Smooth muscle cell of the brain vasculature (primary cell): ENCODE measurements around the gene CFAP161.
"Not testable (repeated sequence)": the region's sequence is repeated elsewhere in the genome, so short reads cannot be mapped to it uniquely, and the experiment has no call there.

Experiments used
- DNase-seq: peaks from one replicate; pipeline ENCODE4 v3.0.0-alpha.2; 2012; ENCODE audit warnings: low read depth, low spot score

The CFAP161 gene

GRCh38 chr15:81107889-81108288, 26.2 kb upstream of the CFAP161 start:
- no peak for DNase-seq

DNA sequence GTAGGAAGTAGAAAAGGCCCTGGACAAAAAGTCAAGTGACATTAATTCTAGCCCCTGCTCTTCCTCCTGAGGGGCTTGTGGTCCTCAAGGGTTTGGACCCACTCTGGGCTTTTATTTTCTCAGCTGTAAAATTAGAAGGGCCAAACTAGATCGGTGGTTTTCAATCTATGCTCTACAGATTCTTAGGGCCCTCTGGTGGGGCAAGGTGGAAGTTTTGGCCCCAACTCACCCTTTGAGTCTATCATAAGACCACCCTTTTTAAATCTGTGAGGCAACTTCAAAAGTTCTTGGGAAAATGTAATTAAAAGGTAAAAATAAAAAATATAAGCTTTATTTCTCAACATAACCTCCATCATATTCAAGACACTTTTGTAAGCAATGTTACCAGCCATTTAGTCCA, 25.6 kb upstream of the CFAP161 start:
- DNase-seq: no peak

DNA sequence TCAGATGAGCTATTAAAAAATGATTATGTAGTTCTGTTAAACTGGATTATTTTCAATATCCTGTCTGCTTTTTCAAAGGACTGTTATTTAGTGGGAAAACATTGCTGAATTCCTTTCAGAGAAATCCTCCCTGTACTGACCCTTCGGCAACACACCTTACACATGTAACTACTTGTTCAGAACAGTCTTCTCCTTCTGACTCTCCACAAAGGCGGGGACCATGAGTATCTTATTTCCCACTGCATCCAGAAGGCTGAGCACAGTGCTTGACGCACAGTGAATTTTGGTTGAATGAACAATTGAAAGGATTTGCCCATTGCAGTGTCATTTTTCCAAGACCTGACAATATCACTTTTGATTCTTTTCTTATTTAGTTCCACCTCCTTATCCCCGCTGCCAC, 23.1 kb upstream of the CFAP161 start:
- no peak for DNase-seq

- DNase-seq: no peak
These were observed 22.3 kb upstream of the CFAP161 start for GRCh38 chr15:81111510-81112470.

DNA sequence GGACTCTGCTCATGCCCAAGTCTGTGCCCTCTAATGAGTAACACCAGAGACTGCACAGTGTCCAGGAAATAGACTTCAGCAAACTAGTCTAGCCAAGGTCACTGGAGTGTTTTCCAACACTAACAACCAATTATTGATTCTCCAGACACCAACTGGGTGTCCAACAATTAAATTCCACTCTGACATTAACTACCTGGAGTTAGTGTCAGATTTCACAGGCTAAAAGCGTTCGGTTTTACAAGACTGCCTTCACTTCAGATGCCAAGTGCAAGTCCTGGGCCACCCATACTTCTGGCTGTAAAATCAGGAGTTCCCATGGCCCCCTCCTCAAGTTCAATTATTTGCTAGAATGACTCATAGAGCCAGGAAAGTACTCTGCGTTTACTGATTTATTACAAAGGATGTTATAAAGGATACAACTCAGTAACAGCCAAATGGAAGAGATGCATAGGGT, 20.8 kb upstream of the CFAP161 start:
- no peak for DNase-seq

DNA sequence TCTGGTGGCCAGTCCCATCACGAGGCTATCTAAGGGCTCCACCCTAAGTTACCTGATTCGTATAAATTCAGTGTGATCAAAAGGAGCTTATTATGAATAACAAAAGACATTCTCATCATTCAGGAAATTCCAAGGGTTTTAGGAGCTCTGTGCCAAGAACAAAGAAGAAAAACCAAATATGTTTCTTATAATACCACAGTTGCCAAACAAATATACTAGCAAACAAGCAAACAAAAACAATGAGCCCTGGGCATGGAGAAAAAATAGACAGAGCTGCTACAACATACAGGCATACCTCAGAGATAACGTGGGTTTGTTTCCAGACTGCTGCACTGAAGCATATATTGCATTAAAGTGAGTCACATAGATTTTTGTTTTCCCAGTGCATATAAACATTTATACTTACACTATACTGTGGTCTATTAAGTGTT, 20.2 kb upstream of the CFAP161 start:
- no peak for DNase-seq

- no peak for DNase-seq
These were observed 18.8 kb upstream of the CFAP161 start for GRCh38 chr15:81115054-81115939.

DNA sequence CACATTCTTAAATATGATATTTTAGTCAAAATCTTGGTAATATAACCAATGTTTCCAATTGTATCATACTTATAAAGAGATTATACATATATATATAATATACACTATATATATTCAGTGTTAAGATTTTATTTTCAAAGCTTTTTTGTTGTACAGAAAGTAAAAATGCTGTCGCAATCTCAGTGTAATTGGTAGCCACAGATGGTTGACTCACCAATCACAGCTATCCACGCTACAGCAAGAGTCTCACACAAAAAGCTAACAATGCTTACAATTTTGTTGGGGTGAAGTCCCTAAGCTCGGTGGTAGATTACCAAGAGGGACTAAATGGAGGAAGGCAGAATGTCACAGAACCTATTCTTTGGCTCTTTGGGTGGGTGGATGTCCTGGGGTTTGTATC, 16.9 kb upstream of the CFAP161 start:
- no peak for DNase-seq

- DNase-seq: no peak
These were observed 16.5 kb upstream of the CFAP161 start for GRCh38 chr15:81117581-81117980.

DNA sequence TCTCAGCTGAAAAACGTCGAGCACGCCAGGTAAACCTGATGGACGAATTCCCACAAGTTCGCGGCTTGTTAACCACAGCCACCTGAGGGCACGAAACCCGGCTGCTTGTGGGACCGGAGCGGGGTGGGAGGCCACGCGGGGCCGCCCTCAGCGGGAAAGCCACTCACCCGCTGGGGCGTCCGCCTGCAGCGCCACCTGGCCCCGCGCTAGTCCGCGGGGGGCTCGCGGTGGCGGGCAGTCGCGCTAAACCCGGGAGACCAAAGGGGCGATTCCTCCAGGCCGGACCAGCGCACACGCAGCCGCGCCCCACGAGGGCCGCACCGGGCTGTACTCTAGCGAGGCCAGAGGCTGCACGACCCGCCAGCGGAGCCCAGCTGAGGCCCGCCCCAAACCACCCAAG, 15.7 kb upstream of the CFAP161 start:
- DNase-seq: no peak

DNA sequence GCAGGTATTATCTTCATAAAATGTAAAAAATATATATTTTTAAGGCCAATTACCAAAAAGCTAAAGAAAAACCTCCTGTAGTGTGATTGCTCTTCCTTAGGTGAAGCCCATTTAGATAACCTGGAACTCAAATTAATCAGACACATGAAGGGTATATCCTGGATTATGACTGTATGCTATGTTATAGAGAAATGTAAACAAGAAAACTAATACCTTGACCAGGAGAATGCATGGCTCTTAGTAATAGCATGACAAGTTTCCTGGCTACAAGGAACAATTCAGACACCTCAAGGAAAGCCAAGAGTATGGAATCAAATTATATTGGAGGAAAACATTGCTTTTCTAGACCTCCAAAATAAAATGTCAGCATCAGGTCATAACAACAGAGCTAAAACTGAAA, 14.0 kb upstream of the CFAP161 start:
- DNase-seq: no peak

DNA sequence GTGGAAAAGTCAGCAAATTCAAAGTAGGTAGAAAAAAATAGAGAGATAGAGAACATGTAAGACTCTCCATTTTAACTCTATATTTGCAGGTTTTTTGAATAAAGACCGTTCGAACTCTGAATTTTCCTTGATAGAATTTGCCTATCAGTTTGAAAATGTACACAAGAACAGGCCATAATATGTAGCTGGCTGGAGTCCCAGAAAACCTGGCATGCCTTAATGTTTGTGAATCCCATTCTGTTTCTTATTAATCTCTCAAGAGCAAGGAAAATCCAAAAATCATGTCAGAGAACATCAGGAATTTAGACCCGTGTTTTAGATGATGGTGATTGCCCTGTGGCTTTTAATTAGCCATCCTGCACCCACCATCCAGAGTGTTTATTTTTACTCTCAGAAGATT, 7.2 kb upstream of the CFAP161 start:
- DNase-seq: no peak

DNA sequence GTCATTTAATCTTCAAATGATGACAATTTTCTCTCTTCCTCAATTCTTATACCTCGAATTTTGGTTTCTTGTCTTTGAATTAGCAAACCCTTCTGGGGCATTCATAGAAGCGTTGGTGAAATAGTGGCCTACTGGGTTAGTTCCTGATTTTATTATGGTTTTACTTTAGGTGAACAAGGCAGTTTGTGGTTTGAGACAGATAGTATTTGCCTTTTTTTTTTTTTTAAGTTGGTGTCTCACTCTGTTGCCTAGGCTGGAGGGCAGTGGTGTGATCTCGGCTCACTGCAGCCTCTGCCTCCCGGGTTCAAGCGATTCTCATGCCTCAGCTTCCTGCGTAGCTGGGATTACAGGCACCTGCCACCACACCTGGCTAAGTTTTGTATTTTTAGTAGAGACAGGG, 7.4 kb downstream of the CFAP161 start:
- not testable (repeated sequence) for DNase-seq

GRCh38 chr15:81146006-81146405, 11.9 kb downstream of the CFAP161 start:
- no peak for DNase-seq

GRCh38 chr15:81146466-81146865, 12.4 kb downstream of the CFAP161 start:
- DNase-seq: no peak

DNA sequence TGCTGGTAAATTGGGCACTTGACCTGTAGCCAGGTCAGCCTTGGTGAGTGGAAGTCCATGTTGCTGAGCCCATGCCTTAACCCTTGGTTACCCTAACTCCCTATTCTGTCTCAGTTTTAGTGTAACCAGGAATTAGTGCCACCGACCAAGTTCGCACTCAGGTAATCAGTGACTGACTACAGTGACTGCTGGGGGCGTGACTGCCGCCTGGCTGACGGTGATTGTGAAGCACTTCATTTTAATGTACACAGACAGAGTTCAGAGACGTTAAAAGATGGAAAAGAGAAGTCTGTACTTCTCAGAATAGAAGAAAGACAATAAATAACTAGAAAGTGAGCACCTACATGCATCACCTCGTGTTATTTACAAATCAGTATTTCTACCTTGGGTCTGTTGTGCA, 17.3 kb downstream of the CFAP161 start:
- no peak for DNase-seq

DNA sequence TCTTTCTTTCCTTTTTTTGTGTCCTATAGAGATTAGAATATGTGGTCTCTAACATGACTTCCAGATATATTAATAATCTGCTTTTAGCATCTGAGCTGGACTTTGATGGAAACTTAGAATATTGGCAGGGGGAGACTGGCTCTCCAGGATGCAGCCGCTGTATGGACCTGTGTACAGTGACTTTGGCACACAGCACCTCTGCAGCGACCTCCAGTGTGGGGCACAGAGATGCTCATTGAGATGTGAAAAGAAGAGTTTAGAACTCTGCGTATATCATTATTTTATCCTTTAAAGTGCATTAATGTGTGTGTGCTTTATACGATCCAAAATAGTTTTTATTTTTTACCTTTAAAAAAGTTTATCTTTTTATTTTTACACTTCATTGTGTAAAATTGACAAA, 18.3 kb downstream of the CFAP161 start:
- no peak for DNase-seq

DNA sequence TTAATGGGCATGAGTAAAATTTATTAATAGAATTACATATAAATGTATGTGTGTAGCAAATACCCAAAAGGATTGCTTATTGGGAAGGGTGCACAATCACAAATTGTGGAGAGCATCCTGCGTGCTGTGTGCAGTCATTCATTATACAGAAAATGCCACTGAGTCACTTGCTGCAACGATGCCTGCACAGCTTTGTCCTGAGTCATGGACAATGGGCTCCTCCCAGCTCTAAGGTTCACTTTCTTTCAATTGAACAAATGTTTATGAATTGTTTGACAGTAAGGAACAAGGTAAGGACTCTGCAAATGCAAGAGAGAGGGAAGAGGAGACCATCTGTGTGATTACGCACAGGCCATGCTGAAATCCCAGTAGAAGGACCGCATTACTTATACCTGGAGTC, 18.7 kb downstream of the CFAP161 start:
- no peak for DNase-seq

- no peak for DNase-seq
These were observed 21.5 kb downstream of the CFAP161 start for GRCh38 chr15:81155375-81156218.

DNA sequence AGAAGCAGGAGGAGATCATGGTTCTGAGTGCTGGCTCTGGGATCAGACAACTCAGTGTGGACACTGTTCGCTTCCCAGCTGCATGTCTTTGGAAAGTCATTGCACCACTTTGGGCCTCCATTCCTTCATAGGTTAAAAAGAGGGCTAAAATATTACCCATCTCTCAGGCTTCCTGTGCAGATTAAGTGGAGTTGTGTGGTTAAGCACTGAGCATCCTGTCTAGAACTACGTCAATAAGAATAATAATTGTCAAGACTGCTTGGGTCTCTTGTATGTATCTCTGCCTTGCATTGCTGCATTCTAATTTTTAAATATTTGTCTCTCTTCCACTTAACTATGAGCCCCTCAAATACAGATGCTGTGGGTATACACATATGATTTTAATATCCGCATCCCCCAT, 22.3 kb downstream of the CFAP161 start:
- no peak for DNase-seq

DNA sequence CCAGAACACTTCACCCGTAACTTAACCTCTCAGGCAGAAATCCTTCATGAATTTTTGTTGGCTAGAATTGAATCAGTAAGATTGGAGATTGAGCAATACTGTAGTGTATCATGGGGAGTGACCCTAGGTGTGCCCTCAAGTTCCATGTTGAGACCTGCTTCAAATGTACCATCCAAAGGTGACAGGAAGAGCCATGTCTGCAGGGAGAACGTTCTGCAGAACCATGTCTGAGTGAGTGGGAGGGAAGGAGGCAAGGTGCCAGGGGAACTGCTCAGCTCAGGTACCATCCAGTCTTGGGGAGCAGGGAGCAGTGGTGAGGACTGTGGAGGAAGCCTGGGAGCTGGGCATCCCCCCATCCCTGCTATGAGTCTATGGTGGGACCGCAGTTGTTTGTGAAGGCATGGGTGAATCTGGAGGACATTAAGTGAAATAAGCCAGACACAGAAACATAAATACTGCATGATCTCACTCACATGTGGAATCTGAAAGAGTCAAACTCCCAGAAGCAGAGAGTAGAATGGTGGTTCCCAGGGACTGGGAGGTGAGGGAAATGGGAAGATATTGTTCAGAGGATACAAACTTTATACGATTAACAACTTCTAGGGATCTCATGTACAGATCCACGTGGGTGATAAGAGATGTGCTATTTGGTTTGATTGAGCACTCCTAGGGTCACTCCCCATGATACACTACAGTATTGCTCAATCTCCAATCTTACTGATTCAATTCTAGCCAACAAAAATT, 23.3 kb downstream of the CFAP161 start:
- no peak for DNase-seq
